ENCODE data around the gene THBD.

THBD gene

DNA sequence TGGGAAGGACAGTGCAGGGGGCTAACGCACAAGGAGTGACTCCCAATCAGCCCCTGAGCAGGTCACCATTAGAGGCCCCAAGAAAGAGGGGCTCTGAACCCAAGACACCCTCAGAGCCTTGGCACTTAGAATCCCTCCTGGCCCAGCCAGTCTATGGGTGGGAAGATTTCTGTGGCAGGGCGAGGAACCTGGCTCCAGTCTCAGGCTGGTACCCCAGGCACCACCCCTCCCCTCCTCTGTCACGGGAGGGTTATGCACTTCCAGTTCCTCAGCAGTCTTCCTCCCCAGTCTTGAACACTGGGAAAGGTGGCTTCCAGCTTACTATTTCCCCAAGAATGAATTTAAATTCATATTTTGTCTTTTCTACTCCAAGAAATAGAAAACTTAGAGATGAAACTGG lies 42.0 kb downstream of the THBD start:
- H3K36me3 ChIP-seq, result no peaks in the 10 kb centered on the region
- no peak overlapping the region for H3K4me2 ChIP-seq
- no peak overlapping the region for H3K27ac ChIP-seq
- no peak overlapping the region for H3K9ac ChIP-seq
- H3K4me3 ChIP-seq, result no peak overlapping the region
- no peaks in the 10 kb centered on the region for H3K4me1 ChIP-seq
- H3K27me3 ChIP-seq, result no peaks in the 10 kb centered on the region
- no peaks in the 10 kb centered on the region for H4K20me1 ChIP-seq
- TF ChIP-seq Cebpa-rat (IDR thresholded peaks at IDR 0.05), result no peak
- H3K9me3 ChIP-seq, result no peaks in the 10 kb centered on the region

DNA sequence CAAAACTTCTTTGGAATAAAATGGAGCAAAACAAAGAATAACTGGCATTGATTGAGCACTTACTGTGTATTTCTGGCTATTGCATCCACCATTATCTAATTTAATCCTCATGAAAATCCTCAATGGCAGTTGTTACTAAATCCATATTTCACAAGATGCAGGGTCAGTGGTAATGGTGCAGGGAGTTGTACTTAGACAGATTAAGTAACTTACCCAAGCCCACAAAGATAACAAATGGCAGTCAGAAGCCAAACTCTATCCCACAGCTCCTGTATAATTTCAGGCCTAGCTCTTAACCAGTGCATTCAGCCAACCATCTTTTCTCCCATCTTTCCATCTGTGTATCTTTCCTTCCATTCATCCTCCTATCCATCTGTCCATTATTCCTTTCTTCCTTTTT lies 43.7 kb downstream of the THBD start:
- no peaks in the 10 kb centered on the region for H3K36me3 ChIP-seq
- TF ChIP-seq Cebpa-rat (IDR thresholded peaks at IDR 0.05), result no peak
- H3K27ac ChIP-seq, result no peak overlapping the region
- H3K27me3 ChIP-seq, result no peaks in the 10 kb centered on the region
- no peak overlapping the region for H3K4me2 ChIP-seq
- no peaks in the 10 kb centered on the region for H3K9me3 ChIP-seq
- no peak overlapping the region for H3K9ac ChIP-seq
- no peak overlapping the region for H3K4me3 ChIP-seq
- H3K4me1 ChIP-seq, result no peaks in the 10 kb centered on the region
- H4K20me1 ChIP-seq, result no peaks in the 10 kb centered on the region

DNA sequence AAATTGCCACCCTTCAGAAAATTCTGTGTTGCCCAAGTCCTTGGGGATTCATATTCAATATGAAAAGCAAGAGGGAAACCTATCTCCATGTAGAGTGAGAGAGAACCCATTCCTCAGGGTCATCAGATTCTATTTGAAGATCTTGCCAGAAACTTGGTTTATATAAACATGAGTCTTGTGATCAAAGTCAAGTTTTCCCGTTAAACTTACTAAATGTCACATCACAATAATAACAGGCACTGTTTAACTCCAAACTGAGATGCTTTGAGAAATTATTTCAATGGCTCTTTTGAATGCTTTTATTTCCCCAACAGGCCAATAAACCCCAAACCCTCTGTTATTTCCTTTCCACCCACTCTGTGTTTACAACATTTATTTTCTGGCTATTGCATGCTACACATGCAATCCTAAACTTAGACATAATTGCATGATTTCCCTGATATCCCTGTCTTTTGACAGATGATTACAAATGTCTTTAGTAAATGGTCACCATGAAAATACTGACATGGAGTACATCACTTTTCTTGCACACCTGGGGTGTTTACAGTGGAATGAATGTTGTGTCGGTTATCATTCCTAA lies 45.5 kb downstream of the THBD start:
- Histone ChIP-seq H3K4me3 (no peak overlapping the region), H3K9me3 (no peaks in the 10 kb centered on the region), H3K9ac (no peak overlapping the region), H3K4me2 (no peak overlapping the region), H4K20me1 (no peaks in the 10 kb centered on the region), H3K27ac (no peak overlapping the region), H3K36me3 (no peaks in the 10 kb centered on the region), H3K27me3 (no peaks in the 10 kb centered on the region), H3K4me1 (no peaks in the 10 kb centered on the region)
- no peak for TF ChIP-seq Cebpa-rat (IDR thresholded peaks at IDR 0.05)

DNA sequence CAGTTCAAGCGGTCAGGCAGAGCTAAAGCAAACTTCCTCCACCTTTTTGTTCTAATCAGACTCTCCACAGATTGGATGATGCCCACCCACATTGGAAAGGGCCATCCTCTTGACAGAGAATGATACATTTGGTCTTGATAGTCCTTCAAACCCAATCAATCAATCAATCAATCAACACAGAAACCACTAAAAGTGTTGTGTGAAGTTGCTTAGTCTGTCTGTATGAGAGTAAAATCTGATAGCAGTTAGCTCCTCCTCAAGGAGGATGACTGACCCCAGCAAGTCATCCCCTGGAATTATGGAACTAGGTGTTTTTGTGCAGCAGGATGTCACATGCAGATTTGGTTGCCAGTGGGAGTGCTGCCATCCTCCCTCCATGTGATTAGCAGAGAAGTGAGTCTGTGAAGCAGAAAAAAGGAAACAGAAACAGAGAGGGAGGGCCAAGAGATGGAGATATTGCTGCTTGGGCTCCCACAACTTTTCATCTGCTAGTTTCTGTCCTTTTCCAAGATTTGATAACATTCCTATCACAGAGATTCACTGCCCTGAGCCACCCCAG lies 46.3 kb downstream of the THBD start:
- Histone ChIP-seq H3K4me1 (no peaks in the 10 kb centered on the region), H3K27ac (no peak overlapping the region), H3K27me3 (no peaks in the 10 kb centered on the region), H3K9me3 (no peaks in the 10 kb centered on the region), H3K36me3 (no peaks in the 10 kb centered on the region), H3K9ac (no peak overlapping the region), H3K4me2 (no peak overlapping the region), H4K20me1 (no peaks in the 10 kb centered on the region), H3K4me3 (no peak overlapping the region)
- TF ChIP-seq Cebpa-rat (IDR thresholded peaks at IDR 0.05), result no peak

DNA sequence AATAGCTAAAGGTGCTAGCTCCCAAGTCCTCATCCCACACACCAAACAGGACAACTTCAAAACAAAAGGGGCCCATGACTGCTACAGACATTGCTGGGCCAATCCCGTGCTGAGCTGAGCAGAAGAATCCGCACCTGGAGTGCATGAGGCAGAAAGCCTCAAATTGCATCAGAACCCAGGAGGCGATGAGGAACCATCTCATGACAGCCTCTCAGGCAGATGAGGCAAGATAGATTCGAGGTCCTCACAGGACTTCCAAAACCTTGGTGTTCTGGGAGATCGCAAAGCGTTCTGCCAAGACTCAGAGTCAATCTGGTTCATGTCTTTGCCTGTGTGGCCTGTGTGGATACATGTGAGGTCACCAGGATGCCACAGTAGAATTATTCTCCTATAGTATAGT lies 47.2 kb downstream of the THBD start:
- no peaks in the 10 kb centered on the region for H3K36me3 ChIP-seq
- no peaks in the 10 kb centered on the region for H3K4me1 ChIP-seq
- TF ChIP-seq Cebpa-rat (IDR thresholded peaks at IDR 0.05), result no peak
- no peak overlapping the region for H3K4me3 ChIP-seq
- H3K4me2 ChIP-seq, result no peak overlapping the region
- no peaks in the 10 kb centered on the region for H3K27me3 ChIP-seq
- no peaks in the 10 kb centered on the region for H3K9me3 ChIP-seq
- H3K27ac ChIP-seq, result no peak overlapping the region
- H3K9ac ChIP-seq, result no peak overlapping the region
- no peaks in the 10 kb centered on the region for H4K20me1 ChIP-seq

DNA sequence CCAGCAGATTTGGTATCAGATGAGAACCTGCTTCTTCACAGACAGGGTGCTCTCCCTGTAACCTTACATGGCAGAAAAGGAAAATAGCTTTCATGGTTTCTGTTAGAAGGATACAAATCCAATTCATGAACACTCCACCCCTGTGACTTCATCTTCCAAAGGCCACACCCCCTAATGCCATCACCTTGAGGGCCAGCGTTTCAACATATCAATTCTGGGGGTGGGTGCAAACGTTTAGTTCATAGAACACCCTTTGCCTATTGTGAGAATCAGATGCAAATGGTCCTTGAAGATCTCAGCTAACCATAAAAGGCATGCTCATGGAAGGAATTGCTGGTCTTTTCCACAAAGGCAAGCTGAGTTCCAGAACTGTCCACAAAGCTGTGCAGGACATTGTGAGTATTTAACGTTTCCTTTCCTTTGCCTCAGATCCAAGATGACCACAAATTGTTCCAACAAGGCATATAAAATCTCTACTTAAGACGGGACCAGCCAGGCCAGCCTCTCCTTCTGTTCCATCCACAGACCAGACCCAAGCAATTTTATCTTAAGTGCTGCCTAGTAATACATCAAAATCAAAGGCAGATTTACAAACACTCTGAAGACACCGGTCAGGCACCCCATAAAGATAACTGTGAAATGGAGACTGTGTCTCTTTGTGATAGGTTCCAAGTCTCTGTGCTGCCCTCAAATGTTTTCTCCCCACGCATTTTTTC lies 49.1 kb downstream of the THBD start:
- Histone ChIP-seq H3K27me3 (no peaks in the 10 kb centered on the region), H3K4me1 (no peaks in the 10 kb centered on the region), H3K36me3 (no peaks in the 10 kb centered on the region), H4K20me1 (no peaks in the 10 kb centered on the region), H3K4me2 (no peak overlapping the region), H3K9me3 (no peaks in the 10 kb centered on the region), H3K4me3 (no peak overlapping the region), H3K27ac (no peak overlapping the region), H3K9ac (no peak overlapping the region)
- TF ChIP-seq Cebpa-rat (IDR thresholded peaks at IDR 0.05), result no peak

DNA sequence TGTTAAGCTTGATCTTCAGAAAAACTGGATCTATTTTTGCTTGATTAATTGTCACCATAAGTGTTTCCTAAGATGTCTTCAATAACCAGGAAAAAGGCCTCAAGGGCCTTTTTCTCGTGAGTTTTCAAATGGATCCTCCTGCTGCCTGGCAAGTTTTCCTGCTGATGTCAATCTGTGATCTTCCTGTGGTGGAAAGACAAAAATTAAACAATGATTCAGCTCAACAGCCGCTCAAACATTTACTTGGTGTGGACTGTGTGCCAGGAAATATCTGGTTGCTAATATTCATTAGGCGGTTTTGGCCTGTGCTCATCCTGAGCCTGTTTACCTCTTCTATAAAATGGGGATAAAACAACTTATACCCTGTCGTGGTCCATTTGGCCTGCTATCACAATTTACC lies 49.7 kb downstream of the THBD start:
- H3K4me3 ChIP-seq, result no peak overlapping the region
- H3K9me3 ChIP-seq, result no peaks in the 10 kb centered on the region
- TF ChIP-seq Cebpa-rat (IDR thresholded peaks at IDR 0.05), result no peak
- no peaks in the 10 kb centered on the region for H4K20me1 ChIP-seq
- H3K9ac ChIP-seq, result no peak overlapping the region
- no peaks in the 10 kb centered on the region for H3K4me1 ChIP-seq
- H3K4me2 ChIP-seq, result no peak overlapping the region
- no peaks in the 10 kb centered on the region for H3K27me3 ChIP-seq
- H3K27ac ChIP-seq, result no peak overlapping the region
- no peaks in the 10 kb centered on the region for H3K36me3 ChIP-seq

DNA sequence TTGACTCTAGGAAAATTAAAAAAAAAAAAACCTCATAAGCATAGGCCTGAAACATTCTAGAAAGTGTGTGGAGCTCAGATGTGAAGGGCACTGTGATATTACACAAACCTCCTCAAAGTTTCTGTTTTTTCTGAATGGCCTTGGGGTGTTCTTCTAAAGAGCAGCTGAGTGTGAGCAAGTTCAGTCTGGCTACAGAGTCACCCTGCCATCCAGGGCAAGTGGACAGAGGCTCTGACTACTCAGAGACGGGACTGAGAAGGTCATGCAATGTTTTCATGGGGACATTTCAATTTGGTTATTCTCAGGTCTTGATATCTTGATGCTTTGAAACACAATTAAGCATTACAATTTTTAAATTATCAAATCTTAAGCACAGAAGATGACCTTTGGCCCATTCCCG lies 51.0 kb downstream of the THBD start:
- Histone ChIP-seq H3K9ac (no peak overlapping the region), H3K4me2 (no peak overlapping the region), H4K20me1 (no peaks in the 10 kb centered on the region), H3K4me3 (no peak overlapping the region), H3K36me3 (no peaks in the 10 kb centered on the region), H3K27me3 (no peaks in the 10 kb centered on the region), H3K4me1 (no peaks in the 10 kb centered on the region), H3K9me3 (peaks cover 9% of the 10 kb centered on the region; the same call in 1 of the 2 replicates), H3K27ac (no peak overlapping the region)
- no peak for TF ChIP-seq Cebpa-rat (IDR thresholded peaks at IDR 0.05)

DNA sequence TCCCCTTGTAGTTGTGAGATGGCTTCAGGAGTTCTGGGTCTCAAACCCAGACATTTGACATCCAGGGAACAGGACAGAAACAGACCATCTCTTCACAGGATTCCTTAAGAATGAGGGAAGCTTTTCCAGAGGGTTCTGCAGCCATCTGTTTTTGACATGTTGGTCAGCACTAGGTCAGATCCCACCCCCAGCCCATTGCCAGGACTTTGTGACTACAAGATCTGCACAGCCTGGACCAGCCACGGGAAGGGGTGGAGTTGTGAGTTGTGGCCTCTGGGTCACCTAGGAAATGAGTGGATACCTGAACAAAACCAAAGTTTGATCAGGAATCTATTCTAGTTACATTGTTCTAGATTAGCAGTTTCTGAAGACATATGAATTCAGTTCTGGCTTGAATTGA lies 53.5 kb downstream of the THBD start:
- peaks cover 12% of the 10 kb centered on the region; the same call in 1 of the 2 replicates for H3K9me3 ChIP-seq
- H3K4me3 ChIP-seq, result no peak overlapping the region
- no peak overlapping the region for H3K4me2 ChIP-seq
- H3K36me3 ChIP-seq, result no peaks in the 10 kb centered on the region
- H3K4me1 ChIP-seq, result no peaks in the 10 kb centered on the region
- no peaks in the 10 kb centered on the region for H4K20me1 ChIP-seq
- TF ChIP-seq Cebpa-rat (IDR thresholded peaks at IDR 0.05), result no peak
- no peaks in the 10 kb centered on the region for H3K27me3 ChIP-seq
- H3K9ac ChIP-seq, result no peak overlapping the region
- H3K27ac ChIP-seq, result no peak overlapping the region

Data from BLaER1 (cell line).